H54 (cell line): ENCODE measurements around the gene TNFRSF18.
"Not testable (repeated sequence)": the region's sequence is repeated elsewhere in the genome, so short reads cannot be mapped to it uniquely, and the experiment has no call there.

Experiments
- DNase-seq: peaks from one replicate; pipeline ENCODE4 v3.0.0; 2011; ENCODE audit warnings: low spot score, mixed read lengths; ENCODE audit not compliant: insufficient read length
- FAIRE-seq: peaks from 3 replicates; lab custom pipeline; 2011; peaks lifted over from hg19 to GRCh38; lab: Jason Lieb, UNC
- POLR2A ChIP-seq: IDR thresholded peaks from 2 replicates; pipeline ENCODE4 v1.6.1; 2011; ENCODE audit warnings: low read depth, mild to moderate bottlenecking, low read length

Gene TNFRSF18

GRCh38 chr1:1181938-1182410 is 24.4 kb downstream of the TNFRSF18 start:
- no peak for FAIRE-seq
- no peak for DNase-seq
- no peak for TF ChIP-seq POLR2A

DNA sequence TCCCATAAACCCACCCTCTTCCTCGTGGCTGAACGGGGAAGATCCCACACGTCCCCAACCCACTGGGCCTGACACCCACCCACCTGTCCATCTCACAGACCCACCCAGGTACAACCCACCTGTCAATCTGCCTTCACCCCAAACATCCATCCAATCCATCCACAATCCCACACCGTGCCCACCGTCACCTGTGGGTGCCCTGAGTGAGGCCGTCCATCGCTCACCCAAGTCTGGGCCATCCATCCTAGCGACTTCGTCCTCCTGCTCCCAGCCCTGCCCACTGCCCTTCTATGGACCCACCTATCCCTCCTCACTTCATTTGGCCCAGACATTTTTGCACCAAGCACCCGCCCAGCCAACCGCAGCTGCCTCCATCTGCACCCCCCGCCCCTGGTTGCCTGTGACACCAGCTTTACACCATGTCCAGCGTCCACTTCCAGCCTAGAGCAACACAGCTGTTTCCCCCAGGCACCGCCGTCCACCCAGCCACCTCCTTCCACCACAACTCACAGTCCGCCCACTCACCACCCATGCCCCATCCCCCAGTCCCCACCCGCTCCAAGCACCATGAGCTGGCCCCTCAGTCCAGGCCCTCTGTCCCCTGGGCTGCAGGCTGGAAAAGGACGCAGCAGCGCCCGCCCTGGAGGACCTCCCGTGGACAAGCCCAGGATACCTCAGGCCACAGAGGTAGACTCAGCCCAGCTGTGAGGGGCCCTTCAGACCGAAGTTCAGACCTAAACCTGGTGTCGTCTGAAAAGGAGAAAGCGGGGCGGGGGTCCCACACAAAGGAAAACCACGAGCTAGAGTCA is 25.1 kb downstream of the TNFRSF18 start:
- no peak for FAIRE-seq

GRCh38 chr1:1179983-1180861 is 26.2 kb downstream of the TNFRSF18 start:
- no peak for FAIRE-seq
- no peak for TF ChIP-seq POLR2A
- DNase-seq = no peak

More for the DNA sequence above, 25.1 kb downstream of the TNFRSF18 start:
- no peak for DNase-seq
- no peak for TF ChIP-seq POLR2A

DNA sequence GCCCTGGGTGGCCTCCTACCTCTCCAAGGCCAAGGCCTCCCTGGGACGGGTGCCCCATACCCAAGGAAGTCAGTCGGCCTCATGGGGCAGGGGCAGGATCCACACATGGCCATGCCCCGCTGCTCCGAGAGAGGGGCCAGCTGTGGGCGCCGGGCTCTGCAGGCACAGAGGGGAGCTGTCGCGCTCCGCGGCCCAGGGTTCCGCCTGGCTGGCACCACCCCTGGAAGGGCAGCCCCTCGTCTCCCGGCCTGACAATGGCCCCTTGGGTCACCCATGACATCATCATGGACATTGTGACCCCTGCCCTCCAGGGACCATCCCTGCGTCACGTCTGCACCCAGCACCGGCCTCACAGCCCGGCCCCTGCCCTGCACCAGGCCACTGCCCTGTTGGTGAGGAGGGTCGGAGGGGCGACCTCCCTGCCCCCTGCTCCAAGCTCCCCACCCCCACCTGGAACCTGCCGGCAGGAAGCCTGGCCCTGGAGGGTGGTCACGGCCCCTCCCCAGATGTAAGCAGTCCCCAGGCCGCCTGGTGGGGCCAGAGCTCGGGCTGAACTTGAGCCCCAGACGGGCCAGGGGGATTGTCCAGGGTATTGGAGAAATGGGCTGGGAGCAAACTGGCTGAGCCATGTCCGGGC is 26.9 kb downstream of the TNFRSF18 start:
- DNase-seq = no peak
- no peak for TF ChIP-seq POLR2A
- FAIRE-seq = no peak

DNA sequence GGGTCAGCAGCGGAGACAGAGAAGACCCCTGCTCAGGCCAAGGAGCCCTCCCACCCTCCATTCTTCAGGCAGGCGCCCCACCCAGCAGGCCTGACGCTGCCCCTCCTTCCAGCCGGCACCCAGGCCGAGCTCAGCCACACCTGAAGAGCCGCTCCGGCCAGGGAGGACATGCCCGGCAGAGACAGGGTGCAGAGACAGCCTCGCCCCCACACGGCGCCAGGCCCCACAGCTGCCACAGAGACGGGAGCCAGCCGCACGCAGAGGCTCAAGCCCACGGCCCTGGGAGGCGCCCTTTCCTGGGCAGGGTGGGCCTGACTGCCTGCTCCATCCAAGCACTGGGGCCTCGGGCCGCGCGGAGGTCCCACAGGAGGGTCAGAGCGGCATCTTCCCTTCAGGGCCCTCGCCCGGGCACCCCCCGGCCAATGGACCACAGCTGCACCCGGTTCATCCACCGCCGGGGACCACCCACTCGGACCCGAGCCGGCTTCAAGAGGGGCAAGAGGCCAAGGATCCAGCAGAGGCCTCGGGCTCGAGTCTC is 27.5 kb downstream of the TNFRSF18 start:
- no peak for DNase-seq
- no peak for TF ChIP-seq POLR2A
- no peak for FAIRE-seq

DNA sequence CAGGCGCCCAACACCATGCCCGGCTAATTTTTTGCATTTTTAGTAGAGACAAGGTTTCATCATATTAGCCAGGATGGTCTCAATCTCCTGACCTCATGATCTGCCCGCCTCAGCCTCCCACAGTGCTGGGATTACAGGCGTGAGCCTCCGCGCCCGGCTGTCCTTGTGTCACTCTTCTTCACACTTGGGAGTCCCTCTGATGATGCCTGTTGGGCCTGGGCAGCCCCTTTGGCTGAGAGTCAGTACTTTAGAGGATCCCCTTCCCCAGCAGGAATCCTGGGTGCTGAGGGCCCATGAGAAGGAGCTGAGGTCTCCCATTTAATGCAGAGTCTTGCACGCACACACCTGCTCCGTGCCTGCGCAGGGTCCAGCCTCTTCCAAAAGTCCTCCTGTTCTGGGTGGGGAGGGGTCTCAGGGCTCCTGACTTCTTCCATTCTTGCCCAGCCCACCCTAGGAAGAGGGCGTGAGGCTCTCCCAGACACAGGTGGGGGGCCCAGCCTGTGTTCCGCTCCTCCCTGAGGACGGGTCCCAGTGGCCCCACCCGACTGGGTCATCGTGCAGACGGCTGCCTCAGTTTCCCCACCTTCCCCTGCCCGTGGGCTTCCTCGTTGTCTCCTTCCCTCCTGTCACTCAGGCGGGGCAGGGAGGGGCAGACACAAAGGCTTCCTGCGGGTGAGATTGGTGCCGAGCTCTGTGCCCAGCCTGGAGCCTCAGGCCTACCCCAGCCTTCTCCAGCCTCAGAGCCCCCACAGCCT is 28.8 kb downstream of the TNFRSF18 start:
- FAIRE-seq = no peak

GRCh38 chr1:1176931-1177330 is 29.5 kb downstream of the TNFRSF18 start:
- DNase-seq = no peak
- FAIRE-seq = no peak
- no peak for TF ChIP-seq POLR2A

More for the DNA sequence above, 28.8 kb downstream of the TNFRSF18 start:
- no peak for DNase-seq
- TF ChIP-seq POLR2A = no peak

DNA sequence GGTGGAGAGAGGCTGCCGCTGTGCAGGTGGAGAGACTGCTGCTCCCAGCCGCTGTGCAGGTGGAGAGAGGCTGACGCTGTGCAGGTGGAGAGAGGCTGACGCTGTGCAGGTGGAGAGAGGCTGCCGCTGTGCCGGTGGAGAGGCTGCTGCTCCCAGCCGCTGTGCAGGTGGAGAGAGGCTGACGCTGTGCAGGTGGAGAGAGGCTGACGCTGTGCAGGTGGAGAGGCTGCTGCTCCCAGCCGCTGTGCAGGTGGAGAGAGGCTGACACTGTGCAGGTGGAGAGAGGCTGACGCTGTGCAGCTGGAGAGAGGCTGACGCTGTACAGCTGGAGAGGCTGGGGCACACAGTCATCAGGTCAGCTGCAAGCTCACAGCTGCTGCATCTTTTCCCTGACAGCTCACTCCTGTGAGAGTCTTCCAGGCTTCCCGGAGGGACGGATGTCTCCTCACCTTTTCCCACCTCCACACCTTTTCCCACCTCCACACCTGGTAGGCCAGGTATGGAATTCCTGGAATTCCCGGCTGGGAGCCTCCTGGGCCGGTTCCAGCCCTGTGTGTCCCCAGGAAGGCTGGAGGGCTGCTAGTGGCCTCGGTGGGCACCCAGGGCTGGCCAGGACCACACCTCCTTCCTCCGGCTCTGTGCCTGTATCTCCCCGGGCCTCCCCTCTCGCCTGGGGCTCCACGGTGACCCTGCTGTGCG is 30.2 kb downstream of the TNFRSF18 start:
- not testable (repeated sequence) for DNase-seq, FAIRE-seq

DNA sequence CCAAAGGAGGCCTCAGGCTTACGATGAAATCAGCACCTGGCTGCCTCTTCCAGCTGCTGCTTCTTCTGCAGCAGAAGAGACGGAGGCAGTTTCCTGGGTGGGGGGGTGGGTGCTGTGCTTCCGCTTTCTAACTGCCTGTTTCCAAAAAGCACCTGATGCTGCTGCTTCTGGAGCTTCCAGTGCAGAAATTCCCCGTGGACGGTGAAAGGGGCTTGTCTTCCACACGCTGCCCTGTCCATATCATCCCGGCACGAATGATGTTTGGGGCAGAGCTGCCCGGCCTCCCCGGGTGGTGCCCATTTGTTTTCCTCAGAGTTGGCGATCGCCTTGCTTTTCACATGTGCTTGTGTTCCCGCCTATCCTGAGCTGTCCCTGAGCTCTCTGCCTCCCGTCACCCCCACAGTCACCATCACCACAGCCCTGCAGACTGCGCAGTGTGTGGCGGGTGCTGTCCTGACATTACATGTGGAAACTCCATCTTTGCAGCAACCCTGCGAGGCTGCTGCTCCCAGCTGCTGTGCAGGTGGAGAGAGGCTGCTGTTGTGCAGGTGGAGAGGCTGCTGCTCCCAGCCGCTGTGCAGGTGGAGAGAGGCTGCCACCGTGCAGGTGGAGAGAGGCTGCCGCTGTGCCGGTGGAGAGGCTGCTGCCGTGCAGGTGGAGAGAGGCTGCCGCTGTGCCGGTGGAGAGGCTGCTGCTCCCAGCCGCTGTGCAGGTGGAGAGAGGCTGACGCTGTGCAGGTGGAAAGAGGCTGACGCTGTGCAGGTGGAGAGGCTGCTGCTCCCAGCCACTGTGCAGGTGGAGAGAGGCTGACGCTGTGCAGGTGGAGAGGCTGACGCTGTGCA is 30.9 kb downstream of the TNFRSF18 start:
- no peak for TF ChIP-seq POLR2A
- no peak for DNase-seq
- no peak for FAIRE-seq

DNA sequence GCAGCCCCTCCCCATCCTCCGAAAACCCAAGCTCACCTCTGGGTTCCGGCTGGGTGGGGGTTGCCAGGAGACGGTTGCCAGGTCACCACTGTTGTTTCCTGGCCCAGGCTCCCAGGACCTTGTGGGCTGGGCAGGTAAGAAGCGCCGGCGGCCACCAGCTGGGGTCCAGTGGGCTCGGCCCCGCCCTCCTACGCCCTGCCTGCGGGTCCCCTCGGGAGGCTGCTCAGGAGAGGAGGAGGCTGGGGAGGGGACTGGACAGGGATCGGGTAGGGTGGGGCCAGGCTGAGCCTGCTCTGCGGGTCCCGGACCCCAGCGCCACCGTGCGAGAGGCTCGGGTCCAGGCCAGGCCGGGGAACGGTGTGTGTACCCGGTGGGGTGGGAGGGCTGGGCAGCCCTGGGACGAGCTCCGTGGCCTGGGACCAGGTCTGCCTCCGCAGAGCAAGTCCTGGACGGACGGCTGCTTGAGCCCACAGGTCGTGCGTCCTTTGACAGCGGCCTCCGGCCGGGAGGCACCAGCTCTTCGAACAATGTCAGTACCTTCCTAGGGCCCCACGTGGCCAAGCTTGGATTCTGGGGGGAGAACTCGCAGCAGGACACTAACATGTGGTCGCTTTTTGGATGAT is 32.5 kb downstream of the TNFRSF18 start, which contains the start of gene TTLL10:
TSS of gene TTLL10 (plus strand) at position 88 of the 623 bp plus-strand sequence. CDS start 5,336 bp downstream, outside the sequence.
- TF ChIP-seq POLR2A = no peak
- FAIRE-seq = no peak
- no peak for DNase-seq

GRCh38 chr1:1173061-1173792 is 33.2 kb downstream of the TNFRSF18 start:
- DNase-seq (no peak), FAIRE-seq (no peak)
- TF ChIP-seq POLR2A = no peak
